NOMO-1 treated with DMSO at 0.1 percent for 48 hours (cell line): ENCODE results near the gene CDO1.
"Not testable (repeated sequence)": the region's sequence is repeated elsewhere in the genome, so short reads cannot be mapped to it uniquely, and the experiment has no call there.

Experiments
- DNase-seq: peaks from one replicate; lab custom pipeline; 2025; ENCODE audit not compliant: unreplicated experiment; lab: John Stamatoyannopoulos, UW

Gene CDO1

DNA sequence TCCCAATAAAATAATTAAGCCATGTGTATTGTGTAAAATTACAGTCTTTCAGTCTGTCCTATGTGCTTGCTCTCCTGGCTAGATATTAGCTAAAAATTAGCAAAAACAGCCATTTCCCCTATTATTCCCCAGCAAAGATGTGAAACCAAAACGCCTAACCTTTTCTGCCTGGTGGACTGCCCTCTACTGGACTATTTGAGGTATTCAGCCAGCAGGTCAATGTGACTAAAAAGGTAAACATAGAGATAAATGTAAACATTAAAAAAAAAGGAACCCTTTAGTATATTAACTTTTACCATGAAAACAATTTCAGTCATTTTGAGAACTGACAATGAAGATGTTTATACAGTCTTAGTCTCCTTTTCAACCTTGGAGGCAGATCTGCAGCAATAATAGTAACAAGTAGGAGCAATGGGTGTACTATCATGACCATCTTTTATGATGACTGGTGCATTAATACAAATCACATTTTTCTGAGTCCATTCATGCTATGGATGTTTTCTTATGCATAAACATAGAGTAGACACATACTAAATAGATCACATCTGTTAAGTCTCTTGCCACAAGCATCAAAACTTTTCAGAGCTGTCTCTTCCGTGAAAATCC is 14.8 kb upstream of the CDO1 start:
- peak; percentile 37 for DNase-seq

DNA sequence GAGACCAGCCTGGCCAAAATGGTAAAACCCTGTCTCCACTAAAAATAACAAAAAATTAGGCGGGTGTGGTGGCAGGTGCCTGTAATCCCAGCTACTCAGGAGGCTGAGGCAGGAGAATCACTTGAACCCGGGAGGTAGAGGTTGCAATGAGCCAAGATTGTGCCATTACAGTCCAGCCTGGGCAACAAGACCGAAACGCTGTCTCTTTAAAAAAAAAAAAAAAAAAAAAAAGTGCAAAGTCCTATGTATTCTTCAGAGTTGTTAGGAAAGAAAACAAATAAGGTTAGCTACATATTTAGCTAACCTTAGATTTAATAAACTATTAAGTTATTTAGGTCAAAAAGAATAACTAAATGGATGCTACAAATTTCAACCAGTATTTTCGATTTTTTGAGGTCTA is 13.5 kb upstream of the CDO1 start:
- no peak for DNase-seq

DNA sequence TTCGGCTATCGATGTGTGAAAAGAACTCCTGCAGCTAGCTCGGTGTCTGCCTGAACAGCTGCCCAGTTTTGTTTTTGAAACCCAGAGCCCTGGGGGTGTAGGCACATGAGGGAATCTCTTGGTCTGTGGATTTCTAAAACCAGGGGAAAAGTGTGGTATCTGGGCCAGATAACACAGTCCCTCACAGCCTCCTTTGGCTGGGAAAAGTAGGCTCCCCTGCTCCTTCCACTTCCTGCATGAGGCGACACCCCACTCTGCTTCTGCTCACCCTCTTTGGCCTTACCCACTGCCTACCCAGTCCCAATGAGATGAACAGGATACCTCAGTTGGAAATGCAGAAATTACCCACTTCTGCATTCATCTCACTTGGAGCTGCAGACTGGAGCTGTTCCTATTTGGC is 9.5 kb upstream of the CDO1 start:
- no peak for DNase-seq

DNA sequence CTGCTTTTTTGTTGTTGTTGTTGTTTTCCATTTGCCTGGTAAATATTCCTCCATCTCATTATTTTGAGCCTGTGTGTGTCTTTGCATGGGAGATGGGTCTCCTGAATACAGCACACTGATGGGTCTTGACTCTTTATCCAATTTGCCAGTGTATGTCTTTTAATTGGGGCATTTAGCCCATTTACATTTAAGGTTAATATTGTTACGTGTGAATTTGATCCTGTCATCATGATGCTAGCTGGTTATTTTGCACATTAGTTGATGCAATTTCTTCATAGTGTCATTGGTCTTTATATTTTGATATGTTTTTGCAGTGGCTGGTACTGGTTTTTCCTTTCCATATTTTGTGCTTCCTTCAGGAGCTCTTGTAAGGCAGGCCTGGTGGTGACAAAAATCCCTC is 8.5 kb upstream of the CDO1 start:
- not testable (repeated sequence) for DNase-seq

DNA sequence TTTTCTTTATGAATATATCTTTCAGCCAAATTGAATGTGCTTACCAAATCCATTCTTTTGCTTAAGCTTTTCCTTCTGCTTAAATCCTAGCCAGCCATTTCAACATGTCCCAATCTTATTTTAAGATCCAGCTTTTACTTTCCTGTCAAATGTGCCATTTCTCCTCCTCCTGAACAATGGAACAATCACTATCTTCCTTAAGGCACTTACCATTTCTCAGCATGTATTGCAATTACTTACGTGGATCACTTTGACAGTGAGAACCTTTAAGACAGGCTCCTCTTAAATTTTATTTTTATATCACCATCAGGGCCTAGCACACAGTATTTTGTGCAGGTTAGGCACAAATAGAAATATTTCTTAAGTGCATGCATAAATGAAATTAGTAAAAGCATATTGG is 4.4 kb upstream of the CDO1 start:
- DNase-seq, result no peak

DNA sequence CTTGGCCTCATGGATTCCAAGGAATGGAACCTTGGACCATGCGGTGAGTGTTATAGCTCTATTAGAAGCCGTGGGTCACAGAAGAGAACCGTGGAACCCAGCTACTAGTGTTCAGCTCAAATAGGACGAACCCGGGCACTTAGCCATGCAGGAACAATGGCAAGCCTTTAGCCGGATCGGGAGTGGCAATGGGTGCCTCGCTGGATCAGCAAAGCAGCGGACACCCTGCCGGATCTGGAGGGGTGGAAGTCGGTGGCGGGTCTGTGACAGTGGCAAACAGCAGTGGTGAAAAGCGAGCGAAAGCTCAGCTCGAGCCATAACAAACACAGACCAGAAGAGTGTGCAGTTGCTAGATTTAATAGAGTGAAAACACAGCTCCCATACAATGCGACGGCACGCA is 2.4 kb upstream of the CDO1 start:
- no peak for DNase-seq

DNA sequence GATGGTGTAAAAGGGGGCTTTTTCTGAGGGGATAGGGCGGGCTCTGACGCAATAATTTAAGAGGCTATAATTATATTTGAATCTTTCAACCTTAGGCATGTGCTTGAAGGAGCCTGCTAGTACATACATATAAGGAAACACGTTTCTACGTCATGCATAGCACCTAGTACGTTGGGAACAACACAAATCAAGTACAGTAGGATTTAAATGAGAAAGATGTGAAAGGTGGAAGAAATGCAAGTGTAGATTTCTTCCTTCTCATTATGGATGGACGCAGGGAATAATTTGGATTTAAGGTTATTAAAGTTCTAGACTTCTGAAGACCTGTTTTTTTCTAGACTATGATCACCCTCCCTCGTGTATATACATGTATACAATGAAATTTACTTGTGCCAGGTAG is 927 bp upstream of the CDO1 start:
- DNase-seq, result no peak

DNA sequence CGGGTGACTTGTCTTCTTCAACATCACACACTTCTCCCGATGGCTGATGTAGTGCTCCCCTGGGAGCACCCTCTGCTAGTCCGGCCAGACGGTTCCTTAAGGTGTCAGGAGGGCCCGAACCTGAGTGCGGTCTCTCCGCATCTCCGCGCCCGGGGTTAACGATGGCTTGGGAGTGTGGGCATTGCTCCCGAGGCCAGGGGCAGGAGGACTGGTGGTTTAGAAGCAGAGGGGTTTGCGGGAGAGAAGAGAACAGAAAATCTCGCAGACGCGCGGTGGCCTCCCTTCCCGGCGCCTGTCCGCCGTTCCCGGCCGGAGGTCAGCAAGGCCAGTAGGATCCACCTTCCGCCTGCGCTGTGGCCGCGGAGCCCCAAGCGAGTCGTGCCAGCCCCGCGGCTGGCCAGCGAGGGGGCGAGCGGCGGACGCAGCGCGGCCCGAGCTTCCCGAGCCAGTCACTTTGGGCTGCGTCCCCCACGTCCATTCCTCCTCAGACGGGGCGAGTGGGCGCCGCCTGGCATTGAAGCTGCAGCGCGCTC is 700 bp downstream of the CDO1 start:
- DNase-seq, result no peak

DNA sequence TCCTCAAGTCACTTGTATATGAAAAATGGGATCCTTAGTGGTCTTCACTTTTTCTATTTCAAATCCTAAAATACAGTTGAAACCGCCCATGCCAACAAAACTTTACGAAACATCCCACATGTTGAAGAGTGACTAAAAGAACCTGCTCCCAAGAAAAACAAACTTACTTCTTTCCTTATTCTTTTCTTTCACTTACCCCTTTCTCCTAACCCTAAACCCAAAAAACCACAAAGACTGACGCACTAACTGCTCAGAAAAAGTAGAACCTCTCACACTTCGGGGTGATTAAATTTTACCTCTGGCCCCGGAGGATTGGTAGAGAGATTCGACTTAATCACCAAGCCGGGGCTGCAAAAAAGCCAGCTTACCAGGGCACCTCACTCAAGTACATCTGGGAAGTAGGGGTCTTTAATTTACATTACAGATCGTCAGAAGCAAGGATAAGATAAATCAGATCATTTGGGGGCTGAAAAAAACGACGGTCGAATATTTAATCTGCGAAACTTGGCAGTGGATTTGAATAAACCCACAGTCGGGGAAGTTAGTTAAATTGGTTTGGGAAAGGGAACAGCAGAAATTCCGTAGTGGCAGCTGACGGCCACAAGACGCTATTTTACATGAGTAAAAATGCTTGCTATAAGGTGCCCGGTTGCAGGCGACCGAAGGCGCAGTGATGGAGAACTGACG is 1.3 kb downstream of the CDO1 start:
- DNase-seq, result no peak

DNA sequence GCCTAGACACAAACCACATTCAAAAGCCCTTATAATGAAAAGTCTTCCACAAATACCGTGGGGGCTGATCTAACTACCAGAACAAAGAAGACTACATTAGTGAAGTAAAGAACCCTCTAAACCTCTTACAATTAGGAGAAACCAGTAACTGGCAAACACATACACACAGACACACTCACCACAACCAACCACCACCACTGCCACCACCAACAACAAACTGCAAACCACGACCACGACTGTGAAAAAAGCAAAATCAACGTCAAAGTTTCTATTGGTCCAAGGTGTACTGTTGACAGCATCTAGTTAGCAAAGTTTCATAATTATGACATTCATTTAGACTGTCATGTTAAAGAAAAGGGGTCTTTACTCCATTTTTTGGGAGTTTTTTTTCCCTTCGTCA is 2.7 kb downstream of the CDO1 start:
- no peak for DNase-seq

DNA sequence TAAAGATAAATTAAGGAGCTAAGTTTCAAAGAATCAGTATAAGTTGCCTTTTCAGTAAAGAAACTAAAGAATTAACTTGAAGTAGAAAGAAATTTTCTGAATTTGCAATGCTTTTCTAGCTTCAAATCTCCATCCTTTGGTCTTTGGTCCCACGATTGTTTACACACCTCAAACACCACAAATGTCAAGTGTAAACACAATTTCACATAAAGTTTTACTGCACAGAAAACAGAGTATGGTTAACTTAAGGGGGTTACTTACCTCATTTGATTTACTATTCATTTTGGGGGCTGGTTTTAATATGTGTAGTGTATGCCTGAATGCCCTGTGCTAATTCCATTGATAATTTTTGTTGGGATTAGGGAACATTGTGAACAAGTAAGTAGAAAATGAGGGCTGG is 4.1 kb downstream of the CDO1 start:
- DNase-seq, result no peak

DNA sequence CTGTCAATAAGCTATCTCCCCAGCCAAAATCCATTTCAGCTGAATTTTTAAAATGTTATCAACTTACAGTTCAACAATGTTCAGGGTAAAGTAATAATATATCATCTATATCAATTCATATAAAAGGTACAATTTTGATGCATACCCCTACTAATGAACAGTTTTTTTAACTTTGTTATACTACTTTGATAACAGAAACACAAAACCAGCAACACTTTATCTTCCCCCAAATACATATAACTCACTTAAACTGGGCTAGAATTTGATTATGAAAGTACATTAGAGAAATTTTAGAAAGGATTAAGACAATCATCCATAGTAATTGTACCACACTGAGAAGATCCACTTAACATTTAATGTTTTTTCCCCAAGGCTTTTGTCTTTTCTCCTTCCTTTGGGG is 5.1 kb downstream of the CDO1 start:
- no peak for DNase-seq

DNA sequence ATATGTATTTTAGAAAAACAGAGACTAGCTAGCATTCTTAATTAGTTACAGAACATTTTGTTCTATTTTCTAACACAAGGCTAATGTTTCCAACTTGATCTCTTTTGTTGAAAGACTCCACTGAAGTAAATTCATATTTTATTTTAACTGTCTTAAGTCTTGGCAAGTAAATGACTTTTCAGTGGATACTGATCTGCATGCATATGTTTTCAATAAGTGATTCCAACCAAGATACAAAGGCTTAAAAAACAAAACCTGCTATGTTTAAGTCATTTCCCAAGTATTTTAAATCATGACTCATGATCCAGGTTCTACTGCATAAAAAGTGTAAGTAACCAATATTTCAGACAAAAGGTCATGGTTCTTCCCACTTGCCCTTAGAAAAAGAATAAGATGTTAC is 5.7 kb downstream of the CDO1 start:
- DNase-seq, result no peak

DNA sequence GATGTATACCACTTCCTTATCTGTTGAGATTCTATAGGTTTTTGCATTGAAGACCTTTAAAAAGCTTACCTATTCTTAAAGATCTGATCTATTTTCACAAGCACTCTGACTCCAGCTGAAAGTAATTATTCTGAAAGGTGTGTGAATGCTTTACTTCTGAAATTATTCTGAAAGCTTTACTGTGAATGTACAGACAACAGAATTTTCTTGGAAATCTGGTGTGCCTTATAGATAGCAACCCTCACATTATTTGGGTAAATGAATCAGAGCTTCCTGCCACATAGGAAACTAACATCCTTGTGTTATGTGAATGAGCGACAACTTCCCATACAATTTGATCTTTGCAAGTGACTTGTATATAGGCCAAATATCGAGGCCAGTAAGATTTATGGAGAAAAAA is 6.5 kb downstream of the CDO1 start:
- DNase-seq, result no peak

DNA sequence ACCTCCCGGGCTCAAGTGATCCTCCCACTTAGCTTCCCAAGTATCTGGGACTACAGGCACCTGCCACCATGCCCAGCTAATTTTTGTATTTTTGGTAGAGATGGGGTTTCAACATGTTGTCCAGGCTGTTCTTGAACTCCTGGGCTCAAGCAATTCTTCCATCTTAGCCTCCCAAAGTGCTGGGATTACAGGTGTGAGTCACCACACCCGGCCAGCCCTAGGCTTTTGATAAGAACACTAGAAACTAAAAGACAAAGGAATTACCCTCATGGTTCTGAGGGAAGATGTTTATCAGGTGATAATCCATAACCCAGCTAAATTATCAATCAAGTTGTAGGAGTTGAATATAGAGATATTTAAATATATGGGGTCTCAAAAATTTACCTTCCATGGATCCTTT is 8.4 kb downstream of the CDO1 start:
- DNase-seq, result not testable (repeated sequence)

DNA sequence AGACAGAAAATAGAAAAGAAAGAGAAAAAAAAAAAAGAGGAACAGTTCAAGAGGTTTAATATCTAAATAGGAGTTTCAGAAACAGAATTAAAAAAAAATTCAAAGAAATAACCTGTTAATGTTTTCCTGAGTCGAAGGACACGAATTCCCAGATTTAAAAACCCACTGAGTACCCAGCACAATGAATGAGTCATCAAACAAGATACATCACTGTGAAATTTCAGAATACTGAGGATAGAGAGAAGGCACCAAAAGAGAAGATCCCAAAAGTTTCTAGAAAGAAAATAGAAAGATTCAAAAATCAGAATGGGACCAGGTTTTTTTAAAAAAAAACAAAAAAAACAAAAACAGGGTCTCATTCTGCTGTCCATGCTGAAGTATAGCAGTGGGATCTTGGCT is 8.8 kb downstream of the CDO1 start:
- no peak for DNase-seq

DNA sequence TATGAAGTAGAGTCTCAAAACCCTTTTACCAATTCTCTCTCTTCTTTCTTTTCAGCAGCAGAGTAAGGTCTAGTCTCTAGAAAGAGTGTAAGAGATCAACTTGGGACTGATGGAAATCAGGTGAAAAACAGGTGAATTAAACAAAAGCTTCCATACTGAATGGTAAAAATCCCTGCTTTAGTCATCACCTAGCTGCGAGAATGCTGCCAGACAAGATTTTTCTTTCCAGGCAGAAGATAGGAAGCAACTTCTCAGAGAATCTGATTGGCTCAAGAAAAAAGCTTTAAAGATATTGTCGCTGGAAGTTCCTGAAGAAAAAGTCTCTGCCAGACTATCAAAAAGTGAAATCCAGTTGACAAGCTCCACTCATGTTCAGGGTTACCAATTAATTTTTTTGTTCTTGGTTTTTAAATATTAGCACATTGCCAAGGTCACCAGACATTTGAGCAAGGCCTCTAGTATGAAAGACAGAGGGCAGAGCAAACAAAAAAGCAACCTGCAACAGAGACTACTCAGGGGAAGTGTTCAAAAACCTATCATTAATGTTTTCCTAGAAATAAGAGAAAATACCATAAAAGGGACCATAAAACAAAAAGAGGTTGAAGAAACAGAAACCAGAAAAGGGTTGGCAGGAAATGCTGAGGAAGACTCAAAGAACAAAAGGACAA is 9.3 kb downstream of the CDO1 start:
- no peak for DNase-seq

DNA sequence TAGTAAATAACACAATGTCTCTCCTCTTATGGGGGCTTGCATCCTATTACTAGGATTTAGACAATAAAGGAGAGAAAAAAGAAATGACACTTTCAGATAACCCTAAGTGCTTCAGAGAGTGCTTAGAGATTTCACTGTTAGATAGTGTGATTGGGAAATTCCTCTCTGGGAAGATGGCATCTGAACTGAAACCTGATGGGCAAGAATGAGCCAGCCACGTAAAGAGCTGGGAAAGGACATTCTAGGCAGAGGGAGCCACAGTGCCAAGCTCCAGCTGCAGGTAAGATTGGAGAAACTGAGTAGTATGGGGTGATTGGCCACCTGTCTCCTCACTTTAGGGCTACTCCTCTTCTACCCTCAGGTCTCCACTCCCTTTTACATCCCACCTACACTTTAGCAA is 14.5 kb downstream of the CDO1 start:
- no peak for DNase-seq

DNA sequence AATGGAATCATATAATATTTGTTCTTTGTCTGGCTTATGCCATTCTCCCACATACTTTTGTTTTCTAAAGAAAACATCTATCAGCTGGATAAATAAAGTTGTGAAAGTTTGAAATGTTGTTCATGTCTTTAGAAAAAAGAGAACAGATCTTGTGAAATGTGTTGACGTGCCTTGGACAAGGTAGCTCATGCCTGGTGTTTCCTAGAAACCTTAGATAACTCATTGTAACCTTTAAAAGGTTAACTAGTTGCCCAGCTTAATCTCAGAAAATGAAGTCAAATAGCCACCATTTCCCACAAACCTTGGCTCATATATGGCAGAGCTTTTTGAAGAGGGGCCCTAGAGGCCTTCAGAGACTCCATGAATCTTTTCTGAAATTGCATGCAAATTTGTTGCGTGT is 15.3 kb downstream of the CDO1 start:
- DNase-seq, result no peak

DNA sequence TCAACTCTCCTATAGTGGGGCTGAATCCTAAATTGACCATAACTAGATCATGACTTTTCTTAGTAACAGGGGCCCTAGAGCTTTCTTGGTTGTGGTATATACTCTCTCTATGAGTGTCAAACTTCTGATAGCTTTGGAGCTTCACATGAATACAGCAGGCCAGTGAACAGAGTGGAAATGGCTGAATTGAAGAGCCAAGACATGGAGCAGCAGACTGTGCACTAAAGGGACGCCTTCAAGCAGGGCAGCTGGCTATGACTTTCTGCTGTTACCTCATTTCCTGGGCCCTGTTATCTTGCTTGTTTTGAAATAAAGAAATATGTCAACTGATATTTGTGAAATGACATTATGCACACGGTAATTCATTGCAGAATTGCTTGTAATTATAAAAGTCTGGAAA is 16.4 kb downstream of the CDO1 start:
- DNase-seq, result no peak

DNA sequence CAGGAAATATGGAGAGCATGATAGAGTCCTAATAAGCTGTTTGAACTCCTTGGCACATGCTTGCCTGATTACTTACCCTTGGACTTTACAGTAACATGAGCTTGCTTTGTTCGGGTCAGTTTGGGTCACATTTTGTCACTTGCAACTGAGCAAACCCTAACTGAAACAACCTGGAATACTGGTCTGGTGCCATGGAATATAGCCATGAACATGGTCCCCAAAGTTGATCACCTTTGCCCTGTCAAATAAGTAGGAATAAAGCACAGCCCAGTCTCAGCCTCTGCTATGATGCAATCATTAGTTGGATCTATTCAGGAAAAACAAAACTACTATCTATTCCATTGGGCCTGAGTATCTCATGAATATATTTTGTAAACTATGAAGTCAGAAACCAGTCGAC is 18.2 kb downstream of the CDO1 start:
- DNase-seq, result no peak

DNA sequence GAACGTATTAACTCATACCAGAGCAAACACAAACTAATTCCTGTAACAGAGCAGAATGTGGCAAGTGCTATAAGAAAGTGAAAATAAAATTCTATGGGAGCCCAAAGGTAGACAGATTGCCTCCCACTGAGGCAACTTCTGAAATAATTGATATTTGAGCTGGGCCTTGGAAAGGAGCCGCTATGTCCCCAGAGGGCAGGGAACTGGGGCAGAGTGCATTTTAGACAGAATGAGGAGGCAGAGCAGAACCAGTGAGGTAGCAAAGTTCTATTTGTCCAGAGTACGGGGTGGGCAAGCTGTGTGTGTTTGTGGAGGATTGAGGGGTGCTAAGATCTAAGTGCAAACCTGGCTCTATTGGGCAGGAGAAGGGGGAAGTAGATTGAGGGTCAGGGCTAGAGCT is 19.8 kb downstream of the CDO1 start:
- no peak for DNase-seq
